Measurements from ENCODE around the gene SMPD2.

The SMPD2 gene

DNA sequence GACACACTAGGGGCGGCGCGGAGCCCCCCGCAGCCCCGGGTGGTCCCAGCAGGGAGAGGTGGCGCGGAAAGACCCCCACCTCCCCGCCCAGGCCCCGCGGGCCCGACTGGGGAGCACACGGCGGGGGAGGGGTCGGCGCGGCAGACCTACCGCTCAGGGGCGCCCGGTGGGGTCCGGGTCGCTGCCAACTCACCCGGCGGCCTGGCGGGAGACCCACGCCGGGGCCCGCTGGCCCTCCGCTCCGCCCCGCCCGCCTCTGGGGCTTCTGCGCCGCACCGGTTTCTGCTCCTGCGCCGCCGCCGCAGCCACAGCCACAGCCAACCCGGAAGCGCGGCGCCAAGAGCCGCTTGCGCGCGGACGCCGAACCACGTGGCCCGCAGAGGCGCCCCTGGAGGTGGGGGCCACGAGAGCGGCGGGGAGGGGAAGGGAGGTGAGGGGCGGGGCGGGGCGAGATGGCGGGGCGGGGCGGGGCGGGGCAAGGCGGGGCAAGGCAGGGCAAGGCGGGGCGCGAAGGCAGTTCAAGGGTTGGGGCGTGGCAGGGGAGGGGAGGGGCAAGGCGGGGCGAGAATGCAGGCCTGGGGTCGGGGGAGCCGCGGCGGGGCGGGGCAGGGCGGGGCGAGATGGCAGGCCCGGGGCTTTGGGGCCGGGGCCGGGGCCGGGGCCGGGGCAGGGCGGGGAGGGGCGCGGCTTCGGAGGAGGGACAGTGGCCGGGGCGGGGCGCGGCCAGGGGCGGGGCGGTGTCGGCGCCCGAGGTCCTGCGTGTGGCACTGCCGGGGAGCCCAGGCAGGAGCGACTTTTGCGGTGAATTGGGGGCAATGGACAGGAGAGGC, 42.6 kb downstream of the SMPD2 start, which contains the start of gene ZBTB24 (continued):
- TF ChIP-seq, protein P1, sequence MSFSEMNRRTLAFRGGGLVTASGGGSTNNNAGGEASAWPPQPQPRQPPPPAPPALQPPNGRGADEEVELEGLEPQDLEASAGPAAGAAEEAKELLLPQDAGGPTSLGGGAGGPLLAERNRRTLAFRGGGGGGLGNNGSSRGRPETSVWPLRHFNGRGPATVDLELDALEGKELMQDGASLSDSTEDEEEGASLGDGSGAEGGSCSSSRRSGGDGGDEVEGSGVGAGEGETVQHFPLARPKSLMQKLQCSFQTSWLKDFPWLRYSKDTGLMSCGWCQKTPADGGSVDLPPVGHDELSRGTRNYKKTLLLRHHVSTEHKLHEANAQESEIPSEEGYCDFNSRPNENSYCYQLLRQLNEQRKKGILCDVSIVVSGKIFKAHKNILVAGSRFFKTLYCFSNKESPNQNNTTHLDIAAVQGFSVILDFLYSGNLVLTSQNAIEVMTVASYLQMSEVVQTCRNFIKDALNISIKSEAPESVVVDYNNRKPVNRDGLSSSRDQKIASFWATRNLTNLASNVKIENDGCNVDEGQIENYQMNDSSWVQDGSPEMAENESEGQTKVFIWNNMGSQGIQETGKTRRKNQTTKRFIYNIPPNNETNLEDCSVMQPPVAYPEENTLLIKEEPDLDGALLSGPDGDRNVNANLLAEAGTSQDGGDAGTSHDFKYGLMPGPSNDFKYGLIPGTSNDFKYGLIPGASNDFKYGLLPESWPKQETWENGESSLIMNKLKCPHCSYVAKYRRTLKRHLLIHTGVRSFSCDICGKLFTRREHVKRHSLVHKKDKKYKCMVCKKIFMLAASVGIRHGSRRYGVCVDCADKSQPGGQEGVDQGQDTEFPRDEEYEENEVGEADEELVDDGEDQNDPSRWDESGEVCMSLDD (tag by site-specific recombination; IDR thresholded peaks at IDR 0.05) = no peak
- TF ChIP-seq ZBTB8A (tag by site-specific recombination; IDR thresholded peaks at IDR 0.05) (peak; percentile 14; the same call in 1 of the 2 replicates), ZNF510 (tag by site-specific recombination; IDR thresholded peaks at IDR 0.05; ENCODE audit: insufficient replicate concordance) (no peak), ZFP37 (tag by site-specific recombination; IDR thresholded peaks at IDR 0.05) (no peak), BCL6B (tag by site-specific recombination; IDR thresholded peaks at IDR 0.05) (no peak), KLF16 (tag by site-specific recombination; IDR thresholded peaks at IDR 0.05) (no peak), ZNF488 (tag by site-specific recombination; IDR thresholded peaks at IDR 0.05) (no peak), ZNF626 (tag by site-specific recombination; IDR thresholded peaks at IDR 0.05) (0 out of 2 replicates have a peak, but pooled peaks have one; percentile 34), ZNF37A (tag by site-specific recombination; IDR thresholded peaks at IDR 0.05) (no peak), IKZF3 (tag by site-specific recombination; IDR thresholded peaks at IDR 0.05) (0 out of 2 replicates have a peak, but pooled peaks have one; percentile 28), GLI4 (tag by site-specific recombination; IDR thresholded peaks at IDR 0.05) (no peak), ZNF26 (tag by site-specific recombination; IDR thresholded peaks at IDR 0.05) (no peak), ZNF18 (tag by site-specific recombination; IDR thresholded peaks at IDR 0.05) (no peak), ZFP3 (tag by site-specific recombination; IDR thresholded peaks at IDR 0.05; ENCODE audit: low read depth) (no peak), ZSCAN23 (tag by site-specific recombination; IDR thresholded peaks at IDR 0.05) (no peak), KLF9 (tag by site-specific recombination; IDR thresholded peaks at IDR 0.05; ENCODE audit: low read depth) (no peak), ZXDB (tag by site-specific recombination; IDR thresholded peaks at IDR 0.05) (0 out of 2 replicates have a peak, but pooled peaks have one; percentile 14), ZNF791 (tag by site-specific recombination; IDR thresholded peaks at IDR 0.05) (no peak)
- TF ChIP-seq, protein P2, sequence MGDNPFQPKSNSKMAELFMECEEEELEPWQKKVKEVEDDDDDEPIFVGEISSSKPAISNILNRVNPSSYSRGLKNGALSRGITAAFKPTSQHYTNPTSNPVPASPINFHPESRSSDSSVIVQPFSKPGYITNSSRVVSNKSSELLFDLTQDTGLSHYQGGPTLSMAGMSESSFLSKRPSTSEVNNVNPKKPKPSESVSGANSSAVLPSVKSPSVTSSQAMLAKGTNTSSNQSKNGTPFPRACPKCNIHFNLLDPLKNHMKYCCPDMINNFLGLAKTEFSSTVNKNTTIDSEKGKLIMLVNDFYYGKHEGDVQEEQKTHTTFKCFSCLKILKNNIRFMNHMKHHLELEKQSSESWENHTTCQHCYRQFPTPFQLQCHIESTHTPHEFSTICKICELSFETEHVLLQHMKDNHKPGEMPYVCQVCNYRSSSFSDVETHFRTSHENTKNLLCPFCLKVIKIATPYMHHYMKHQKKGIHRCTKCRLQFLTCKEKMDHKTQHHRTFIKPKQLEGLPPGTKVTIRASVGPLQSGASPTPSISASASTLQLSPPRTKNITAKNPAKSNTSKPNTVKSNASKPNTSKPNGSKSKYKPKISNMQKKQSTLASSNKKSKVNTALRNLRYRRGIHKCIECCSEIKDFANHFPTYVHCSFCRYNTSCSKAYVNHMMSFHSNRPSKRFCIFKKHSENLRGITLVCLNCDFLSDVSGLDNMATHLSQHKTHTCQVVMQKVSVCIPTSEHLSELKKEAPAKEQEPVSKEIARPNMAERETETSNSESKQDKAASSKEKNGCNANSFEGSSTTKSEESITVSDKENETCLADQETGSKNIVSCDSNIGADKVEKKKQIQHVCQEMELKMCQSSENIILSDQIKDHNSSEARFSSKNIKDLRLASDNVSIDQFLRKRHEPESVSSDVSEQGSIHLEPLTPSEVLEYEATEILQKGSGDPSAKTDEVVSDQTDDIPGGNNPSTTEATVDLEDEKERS (tag by site-specific recombination; IDR thresholded peaks at IDR 0.05) = no peak
- TF ChIP-seq, protein P3, sequence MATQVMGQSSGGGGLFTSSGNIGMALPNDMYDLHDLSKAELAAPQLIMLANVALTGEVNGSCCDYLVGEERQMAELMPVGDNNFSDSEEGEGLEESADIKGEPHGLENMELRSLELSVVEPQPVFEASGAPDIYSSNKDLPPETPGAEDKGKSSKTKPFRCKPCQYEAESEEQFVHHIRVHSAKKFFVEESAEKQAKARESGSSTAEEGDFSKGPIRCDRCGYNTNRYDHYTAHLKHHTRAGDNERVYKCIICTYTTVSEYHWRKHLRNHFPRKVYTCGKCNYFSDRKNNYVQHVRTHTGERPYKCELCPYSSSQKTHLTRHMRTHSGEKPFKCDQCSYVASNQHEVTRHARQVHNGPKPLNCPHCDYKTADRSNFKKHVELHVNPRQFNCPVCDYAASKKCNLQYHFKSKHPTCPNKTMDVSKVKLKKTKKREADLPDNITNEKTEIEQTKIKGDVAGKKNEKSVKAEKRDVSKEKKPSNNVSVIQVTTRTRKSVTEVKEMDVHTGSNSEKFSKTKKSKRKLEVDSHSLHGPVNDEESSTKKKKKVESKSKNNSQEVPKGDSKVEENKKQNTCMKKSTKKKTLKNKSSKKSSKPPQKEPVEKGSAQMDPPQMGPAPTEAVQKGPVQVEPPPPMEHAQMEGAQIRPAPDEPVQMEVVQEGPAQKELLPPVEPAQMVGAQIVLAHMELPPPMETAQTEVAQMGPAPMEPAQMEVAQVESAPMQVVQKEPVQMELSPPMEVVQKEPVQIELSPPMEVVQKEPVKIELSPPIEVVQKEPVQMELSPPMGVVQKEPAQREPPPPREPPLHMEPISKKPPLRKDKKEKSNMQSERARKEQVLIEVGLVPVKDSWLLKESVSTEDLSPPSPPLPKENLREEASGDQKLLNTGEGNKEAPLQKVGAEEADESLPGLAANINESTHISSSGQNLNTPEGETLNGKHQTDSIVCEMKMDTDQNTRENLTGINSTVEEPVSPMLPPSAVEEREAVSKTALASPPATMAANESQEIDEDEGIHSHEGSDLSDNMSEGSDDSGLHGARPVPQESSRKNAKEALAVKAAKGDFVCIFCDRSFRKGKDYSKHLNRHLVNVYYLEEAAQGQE (tag by site-specific recombination; IDR thresholded peaks at IDR 0.05) = no peak

Measured in HEK293 (cell line).